ENCODE measurements around the gene SLC7A4.

SLC7A4 gene

DNA sequence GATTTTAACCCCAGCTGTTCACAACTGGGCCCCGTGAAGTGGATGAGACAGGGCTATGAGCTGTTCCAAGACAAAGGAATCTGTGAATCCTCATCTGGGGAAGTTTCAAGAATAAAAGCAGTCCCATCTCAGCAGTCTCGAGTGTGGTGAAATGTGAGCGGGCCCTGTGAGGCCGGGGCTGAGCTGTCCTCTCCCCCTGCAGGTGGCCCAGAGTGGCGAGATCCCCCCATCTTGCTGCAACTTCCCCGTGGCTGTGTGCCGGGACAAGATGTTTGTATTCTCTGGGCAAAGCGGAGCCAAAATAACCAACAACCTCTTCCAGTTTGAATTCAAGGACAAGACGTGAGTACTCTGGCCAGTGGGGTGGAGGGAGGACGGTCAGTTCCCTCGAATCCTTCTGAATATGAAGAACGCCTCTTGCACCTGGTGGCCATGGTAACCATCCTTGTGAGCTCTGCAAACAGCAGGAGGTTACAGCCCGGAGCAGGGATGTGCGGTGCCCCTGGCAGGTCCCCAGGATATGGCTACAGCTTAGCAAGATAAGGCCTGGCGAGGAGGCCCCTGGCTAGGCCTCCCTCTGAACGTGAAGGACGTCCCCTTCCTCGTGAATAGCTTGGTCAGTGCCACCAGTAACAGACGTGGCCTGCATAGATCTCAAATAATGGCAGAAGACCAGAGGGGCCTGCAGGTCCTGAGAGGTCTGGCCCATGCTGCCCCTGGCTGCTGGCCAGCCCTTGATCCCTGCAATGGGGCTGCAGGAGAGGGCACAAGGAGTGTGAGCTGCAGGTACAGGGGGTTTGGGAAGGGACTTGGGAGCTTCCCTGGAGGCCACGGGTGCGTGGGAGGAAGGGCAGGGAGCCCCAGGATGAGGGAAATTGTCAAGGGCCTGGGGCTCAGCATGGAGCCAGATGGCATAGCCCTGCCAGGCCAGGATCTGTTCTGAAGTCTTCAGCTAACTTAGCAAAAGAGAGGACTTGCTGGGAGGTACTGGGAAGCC, 41.9 kb downstream of the SLC7A4 start:
- no peak overlapping the region for H3K4me3 ChIP-seq (ENCODE audit: low read depth in 1 of 2, low read length in 2 of 2)
- H3K4me1 ChIP-seq (ENCODE audit: insufficient read depth, low read length): no peaks in the 10 kb centered on the region
- peaks cover 61% of the 10 kb centered on the region for H3K36me3 ChIP-seq (ENCODE audit: insufficient read depth, low read length)
- no peaks in the 10 kb centered on the region for H3K9me3 ChIP-seq (ENCODE audit: low read length)
- H3K9ac ChIP-seq (ENCODE audit: low read length): no peak overlapping the region
- no peak overlapping the region for H3K27ac ChIP-seq (ENCODE audit: low read depth, low read length)
- H3K27me3 ChIP-seq (ENCODE audit: control insufficient read depth in 1 of 2, insufficient read depth in 2 of 2, low read length in 2 of 2): no peaks in the 10 kb centered on the region

DNA sequence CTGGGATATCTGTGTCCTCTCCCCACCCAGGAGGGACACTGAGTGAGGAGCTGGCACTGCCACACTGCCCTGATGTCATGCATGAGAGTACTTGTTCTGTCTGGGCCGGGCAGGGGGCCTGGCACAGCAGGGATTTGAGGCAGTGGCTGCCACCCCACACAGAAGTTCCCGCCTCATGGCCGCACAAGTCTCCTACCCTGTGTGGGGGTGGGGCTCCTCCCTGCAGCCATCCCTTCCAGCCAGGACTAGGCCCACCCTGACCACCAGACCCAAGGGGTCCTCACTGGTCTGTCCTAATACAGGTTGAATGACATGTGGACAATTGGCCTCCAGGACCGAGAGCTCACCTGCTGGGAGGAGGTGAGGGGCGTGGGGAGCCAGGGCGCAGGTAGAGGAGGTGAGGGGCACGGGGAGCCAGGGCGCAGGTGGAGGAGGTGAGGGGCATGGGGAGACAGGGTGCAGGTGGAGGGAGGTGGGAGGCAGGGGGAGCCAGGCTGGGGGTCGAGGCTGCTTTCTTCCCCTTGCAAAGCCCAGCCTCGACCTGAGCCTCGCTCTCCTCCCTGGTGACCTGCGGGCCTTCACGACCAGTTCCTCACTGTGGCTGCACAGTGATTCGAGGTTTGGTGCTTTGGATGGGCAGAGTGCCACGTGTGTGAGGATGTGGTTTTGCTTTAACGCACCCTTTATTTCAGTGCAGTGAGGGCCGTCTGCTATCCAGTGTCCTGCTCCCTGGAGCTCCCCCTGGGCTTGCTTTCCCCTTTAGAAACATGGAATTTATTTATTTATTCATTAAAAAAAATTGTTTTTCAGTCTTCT, 42.8 kb downstream of the SLC7A4 start:
- peaks cover 63% of the 10 kb centered on the region for H3K36me3 ChIP-seq (ENCODE audit: insufficient read depth, low read length)
- H3K4me3 ChIP-seq (ENCODE audit: low read depth in 1 of 2, low read length in 2 of 2): no peak overlapping the region
- no peaks in the 10 kb centered on the region for H3K27me3 ChIP-seq (ENCODE audit: control insufficient read depth in 1 of 2, insufficient read depth in 2 of 2, low read length in 2 of 2)
- no peaks in the 10 kb centered on the region for H3K9me3 ChIP-seq (ENCODE audit: low read length)
- H3K9ac ChIP-seq (ENCODE audit: low read length): no peak overlapping the region
- no peak overlapping the region for H3K27ac ChIP-seq (ENCODE audit: low read depth, low read length)
- no peaks in the 10 kb centered on the region for H3K4me1 ChIP-seq (ENCODE audit: insufficient read depth, low read length)

GRCh38 chr22:20988573-20989322, 43.6 kb downstream of the SLC7A4 start:
- Histone ChIP-seq H3K27ac (ENCODE audit: low read depth, low read length) (no peak overlapping the region), H3K9me3 (ENCODE audit: low read length) (no peaks in the 10 kb centered on the region), H3K36me3 (ENCODE audit: insufficient read depth, low read length) (peaks cover 64% of the 10 kb centered on the region), H3K27me3 (ENCODE audit: control insufficient read depth in 1 of 2, insufficient read depth in 2 of 2, low read length in 2 of 2) (no peaks in the 10 kb centered on the region), H3K9ac (ENCODE audit: low read length) (no peak overlapping the region), H3K4me3 (ENCODE audit: low read depth in 1 of 2, low read length in 2 of 2) (no peak overlapping the region), H3K4me1 (ENCODE audit: insufficient read depth, low read length) (no peaks in the 10 kb centered on the region)

- Histone ChIP-seq H3K9ac (ENCODE audit: low read length) (no peak overlapping the region), H3K27ac (ENCODE audit: low read depth, low read length) (no peak overlapping the region), H3K36me3 (ENCODE audit: insufficient read depth, low read length) (peaks cover 58% of the 10 kb centered on the region), H3K4me3 (ENCODE audit: low read depth in 1 of 2, low read length in 2 of 2) (no peak overlapping the region), H3K27me3 (ENCODE audit: control insufficient read depth in 1 of 2, insufficient read depth in 2 of 2, low read length in 2 of 2) (no peaks in the 10 kb centered on the region), H3K4me1 (ENCODE audit: insufficient read depth, low read length) (peaks cover 9% of the 10 kb centered on the region), H3K9me3 (ENCODE audit: low read length) (no peaks in the 10 kb centered on the region)
Measured at GRCh38 chr22:20987375-20987774, 45.0 kb downstream of the SLC7A4 start.

DNA sequence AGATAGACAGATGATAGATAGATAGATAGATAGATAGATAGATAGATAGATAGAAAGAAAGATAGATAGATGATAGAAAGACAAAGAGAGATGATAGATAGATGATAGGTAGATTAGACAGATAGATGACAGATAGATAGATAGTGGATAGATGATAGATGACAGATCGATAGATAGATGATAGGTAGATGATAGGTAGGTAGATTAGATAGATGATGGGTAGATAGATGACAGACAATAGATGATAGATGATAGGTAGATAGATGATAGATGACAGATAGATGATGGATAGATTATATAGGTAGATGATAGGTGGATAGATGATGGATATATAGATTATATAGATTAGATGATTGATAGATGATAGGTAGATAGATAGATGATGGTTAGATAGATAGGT, 46.0 kb downstream of the SLC7A4 start:
- Histone ChIP-seq H3K4me1 (ENCODE audit: insufficient read depth, low read length) (peaks cover 11% of the 10 kb centered on the region), H3K9ac (ENCODE audit: low read length) (no peak overlapping the region), H3K9me3 (ENCODE audit: low read length) (no peaks in the 10 kb centered on the region), H3K27ac (ENCODE audit: low read depth, low read length) (no peak overlapping the region), H3K36me3 (ENCODE audit: insufficient read depth, low read length) (peaks cover 48% of the 10 kb centered on the region), H3K27me3 (ENCODE audit: control insufficient read depth in 1 of 2, insufficient read depth in 2 of 2, low read length in 2 of 2) (no peaks in the 10 kb centered on the region), H3K4me3 (ENCODE audit: low read depth in 1 of 2, low read length in 2 of 2) (no peak overlapping the region)

GRCh38 chr22:20985720-20986119, 46.6 kb downstream of the SLC7A4 start:
- H3K9me3 ChIP-seq (ENCODE audit: low read length): no peaks in the 10 kb centered on the region
- H3K27me3 ChIP-seq (ENCODE audit: control insufficient read depth in 1 of 2, insufficient read depth in 2 of 2, low read length in 2 of 2): no peaks in the 10 kb centered on the region
- no peak overlapping the region for H3K9ac ChIP-seq (ENCODE audit: low read length)
- H3K4me1 ChIP-seq (ENCODE audit: insufficient read depth, low read length): peaks cover 17% of the 10 kb centered on the region
- peaks cover 41% of the 10 kb centered on the region for H3K36me3 ChIP-seq (ENCODE audit: insufficient read depth, low read length)
- H3K4me3 ChIP-seq (ENCODE audit: low read depth in 1 of 2, low read length in 2 of 2): no peak overlapping the region
- no peak overlapping the region for H3K27ac ChIP-seq (ENCODE audit: low read depth, low read length)

- Histone ChIP-seq H3K9me3 (ENCODE audit: low read length) (no peaks in the 10 kb centered on the region), H3K36me3 (ENCODE audit: insufficient read depth, low read length) (peaks cover 33% of the 10 kb centered on the region), H3K4me1 (ENCODE audit: insufficient read depth, low read length) (peaks cover 30% of the 10 kb centered on the region), H3K27ac (ENCODE audit: low read depth, low read length) (peak overlapping the region; percentile 96), H3K4me3 (ENCODE audit: low read depth in 1 of 2, low read length in 2 of 2) (peak overlapping the region in 1 of 2 donors; percentile 89), H3K9ac (ENCODE audit: low read length) (peak overlapping the region; percentile 82), H3K27me3 (ENCODE audit: control insufficient read depth in 1 of 2, insufficient read depth in 2 of 2, low read length in 2 of 2) (no peaks in the 10 kb centered on the region)
Measured at GRCh38 chr22:20983081-20983771, 49.1 kb downstream of the SLC7A4 start.

DNA sequence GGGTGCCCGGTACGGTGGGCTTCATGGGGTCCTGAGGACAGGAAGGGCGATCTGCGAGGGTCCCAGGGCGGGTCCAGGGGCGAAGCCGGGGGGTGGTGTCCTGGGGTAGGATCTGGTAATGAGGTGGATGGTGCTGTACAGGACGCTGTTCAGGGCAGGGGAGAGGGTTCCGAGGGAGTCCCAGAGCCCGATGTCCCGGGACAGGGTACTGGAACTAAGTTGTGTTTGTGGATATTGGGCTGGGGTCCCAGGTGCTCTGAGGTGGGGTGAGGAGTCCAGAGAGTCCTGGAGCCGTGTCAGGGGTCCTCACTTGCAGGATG, 49.8 kb downstream of the SLC7A4 start:
- Histone ChIP-seq H3K9ac (ENCODE audit: low read length) (peak overlapping the region; percentile 82), H3K4me1 (ENCODE audit: insufficient read depth, low read length) (peaks cover 30% of the 10 kb centered on the region), H3K4me3 (ENCODE audit: low read depth in 1 of 2, low read length in 2 of 2) (peak overlapping the region; percentile 79 to 89), H3K27me3 (ENCODE audit: control insufficient read depth in 1 of 2, insufficient read depth in 2 of 2, low read length in 2 of 2) (no peaks in the 10 kb centered on the region), H3K36me3 (ENCODE audit: insufficient read depth, low read length) (peaks cover 26% of the 10 kb centered on the region), H3K27ac (ENCODE audit: low read depth, low read length) (peak overlapping the region; percentile 96), H3K9me3 (ENCODE audit: low read length) (no peaks in the 10 kb centered on the region)

GRCh38 chr22:20981787-20982562, 50.4 kb downstream of the SLC7A4 start, which contains the start of gene LZTR1:
LZTR1 (plus strand) TSS chr22:20982297; CDS start chr22:20982372, 75 bp downstream.
- H3K27ac ChIP-seq (ENCODE audit: low read depth, low read length): peak within 1 kb of the TSS; percentile 96
- H3K9me3 ChIP-seq (ENCODE audit: low read length): no peaks in the 10 kb centered on the region
- H3K4me3 ChIP-seq (ENCODE audit: low read depth in 1 of 2, low read length in 2 of 2): peak within 1 kb of the TSS; percentile 79 to 89
- H3K4me1 ChIP-seq (ENCODE audit: insufficient read depth, low read length): peaks cover 30% of the 10 kb centered on the region
- peak within 1 kb of the TSS; percentile 89 for H3K9ac ChIP-seq (ENCODE audit: low read length)
- peaks cover 24% of the 10 kb centered on the region for H3K36me3 ChIP-seq (ENCODE audit: insufficient read depth, low read length)
- no peaks in the 10 kb centered on the region for H3K27me3 ChIP-seq (ENCODE audit: control insufficient read depth in 1 of 2, insufficient read depth in 2 of 2, low read length in 2 of 2)

Data from muscle layer of colon (tissue), 2 donors.